ENCODE results near the gene KLHL21. TPM values are rescaled to one million over a fixed set of nuclear protein-coding genes. Genes with fewer than 3 reads are reported as not detected.

The KLHL21 gene
- total RNA-seq, 2 experiments from 2014 or later, result 39.0 to 42.0 TPM

DNA sequence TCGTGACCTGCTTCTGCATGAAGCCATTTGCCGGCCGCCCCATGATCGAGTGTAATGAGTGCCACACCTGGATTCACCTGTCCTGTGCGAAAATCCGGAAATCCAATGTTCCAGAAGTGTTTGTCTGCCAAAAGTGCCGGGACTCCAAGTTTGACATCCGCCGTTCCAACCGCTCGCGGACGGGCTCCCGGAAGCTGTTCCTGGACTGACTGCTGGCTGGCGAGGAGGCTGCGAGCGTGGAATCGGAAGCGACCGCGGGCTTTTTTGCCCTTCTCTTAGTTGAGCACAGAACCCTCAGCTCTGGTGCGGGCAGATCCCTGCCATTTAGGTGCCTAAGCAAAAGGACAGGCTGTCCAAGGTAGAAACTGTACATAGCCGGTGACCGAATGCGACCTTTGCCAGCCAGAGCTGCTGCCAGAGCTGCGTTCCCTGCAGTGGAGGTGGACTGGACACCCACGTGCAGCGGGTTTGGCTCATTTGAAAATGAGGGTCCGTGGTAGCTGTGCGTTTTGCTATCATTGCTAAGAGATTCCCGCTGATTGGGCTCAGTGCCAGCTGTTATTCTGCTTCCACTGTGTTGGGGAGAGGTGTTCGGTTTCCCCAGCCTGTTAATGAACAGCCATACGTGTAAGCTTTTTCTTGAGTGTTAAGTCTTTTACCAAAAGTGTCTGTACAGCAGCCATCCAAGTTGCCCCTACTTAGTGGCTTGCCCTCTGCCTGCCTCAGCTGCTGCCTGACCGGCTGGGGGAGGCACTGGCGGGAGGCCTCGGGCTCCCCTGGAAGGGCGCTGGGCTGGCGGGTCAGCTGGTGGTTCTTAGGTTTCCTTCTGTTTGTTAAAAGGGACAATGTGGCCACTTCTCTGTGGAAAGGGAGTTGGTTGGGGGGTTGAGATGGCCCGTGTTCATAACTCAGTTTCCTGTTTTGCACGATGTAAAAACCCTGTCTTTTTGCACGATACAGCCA lies 19.0 kb upstream of the KLHL21 start:
- POLR2A ChIA-PET, result no interaction called here
- Mint-ChIP-seq H3K27ac (no peak overlapping the region), H3K36me3 (peaks cover 18% of the 10 kb centered on the region), H3K27me3 (no peaks in the 10 kb centered on the region), H3K9me3 (no peaks in the 10 kb centered on the region), H3K4me3 (no peak overlapping the region), H3K4me1 (peaks cover 15% of the 10 kb centered on the region)
- ATAC-seq (ENCODE audit: low read depth), result no peak
- DNase-seq, result no peak

- Mint-ChIP-seq H3K4me3 (no peak overlapping the region), H3K27ac (no peak overlapping the region), H3K4me1 (peaks cover 9% of the 10 kb centered on the region), H3K27me3 (no peaks in the 10 kb centered on the region), H3K9me3 (no peaks in the 10 kb centered on the region), H3K36me3 (peaks cover 21% of the 10 kb centered on the region)
- POLR2A ChIA-PET, result no interaction called here
- no peak for DNase-seq
- no peak for ATAC-seq (ENCODE audit: low read depth)
These were observed 16.4 kb upstream of the KLHL21 start for GRCh38 chr1:6619045-6619444.

GRCh38 chr1:6614929-6615785 lies 12.5 kb upstream of the KLHL21 start:
- ATAC-seq (ENCODE audit: low read depth) (no peak), DNase-seq (peak; percentile 49)
- no peaks in the 10 kb centered on the region for H3K27me3 Mint-ChIP-seq
- POLR2A ChIA-PET, result interaction anchor here (1.0 to 1.1 kb wide), 3 partner anchors 12 to 35 kb away, joined by 3 to 4 read pairs (median 3); partner anchors contain the start of gene ZBTB48
- peaks cover 17% of the 10 kb centered on the region for H3K4me1 Mint-ChIP-seq
- H3K27ac Mint-ChIP-seq, result peak overlapping the region; percentile 60
- peaks cover 16% of the 10 kb centered on the region for H3K36me3 Mint-ChIP-seq
- peak overlapping the region; percentile 75 for H3K4me3 Mint-ChIP-seq
- H3K9me3 Mint-ChIP-seq, result no peaks in the 10 kb centered on the region

- POLR2A ChIA-PET, result interaction anchor here (0.9 to 3.2 kb wide), 3 partner anchors 11 to 60 kb away, joined by 4 to 38 read pairs (median 5); partner anchors contain the start of genes KLHL21, NOL9 and ZBTB48
- ATAC-seq (ENCODE audit: low read depth) (no peak), DNase-seq (peak; percentile 72)
- H3K27me3 Mint-ChIP-seq, result peaks cover 2% of the 10 kb centered on the region
- H3K36me3 Mint-ChIP-seq, result peaks cover 12% of the 10 kb centered on the region
- peaks cover 17% of the 10 kb centered on the region for H3K4me1 Mint-ChIP-seq
- H3K27ac Mint-ChIP-seq, result no peak overlapping the region
- H3K4me3 Mint-ChIP-seq, result peak overlapping the region; percentile 81
- H3K9me3 Mint-ChIP-seq, result no peaks in the 10 kb centered on the region
These were observed 11.6 kb upstream of the KLHL21 start for GRCh38 chr1:6614019-6614928.

DNA sequence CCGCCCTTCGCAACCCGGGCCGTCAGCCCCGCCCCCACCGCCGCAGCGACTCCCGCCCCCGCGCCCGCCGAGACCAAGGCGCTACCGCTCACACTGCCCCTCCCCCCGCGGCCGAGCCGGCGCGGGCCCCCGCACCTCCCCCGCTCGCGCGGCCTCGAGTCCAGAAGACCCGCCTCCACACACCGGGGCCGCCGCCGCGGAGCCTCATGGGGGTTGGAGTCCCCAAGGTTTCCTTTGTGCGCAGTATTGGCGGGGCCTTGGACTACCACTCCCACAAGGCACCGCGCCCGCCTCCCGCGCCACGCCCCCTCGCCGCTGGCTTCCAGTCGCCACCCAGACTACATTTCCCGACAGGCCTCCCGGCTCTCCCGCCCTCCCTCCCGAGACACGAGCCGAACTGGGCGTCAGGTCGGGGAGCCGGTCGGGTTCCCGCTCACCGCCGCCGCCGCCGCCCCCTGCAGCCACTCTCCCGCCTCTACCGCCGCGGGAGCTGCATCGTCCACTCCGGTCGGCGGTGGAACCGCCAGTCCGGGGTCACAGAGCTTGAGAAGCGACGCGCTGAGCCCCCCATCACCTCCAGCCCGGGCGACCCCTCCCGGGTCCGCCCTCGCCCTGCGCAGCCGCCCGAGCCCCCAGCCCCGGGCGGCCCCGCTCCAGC lies 10.8 kb upstream of the KLHL21 start, which contains the start of gene PHF13:
Gene PHF13, plus strand, starts transcription at position 371 of the 658 bp plus-strand sequence. CDS start 336 bp downstream, outside the sequence.
- peaks cover 17% of the 10 kb centered on the region for H3K4me1 Mint-ChIP-seq

DNA sequence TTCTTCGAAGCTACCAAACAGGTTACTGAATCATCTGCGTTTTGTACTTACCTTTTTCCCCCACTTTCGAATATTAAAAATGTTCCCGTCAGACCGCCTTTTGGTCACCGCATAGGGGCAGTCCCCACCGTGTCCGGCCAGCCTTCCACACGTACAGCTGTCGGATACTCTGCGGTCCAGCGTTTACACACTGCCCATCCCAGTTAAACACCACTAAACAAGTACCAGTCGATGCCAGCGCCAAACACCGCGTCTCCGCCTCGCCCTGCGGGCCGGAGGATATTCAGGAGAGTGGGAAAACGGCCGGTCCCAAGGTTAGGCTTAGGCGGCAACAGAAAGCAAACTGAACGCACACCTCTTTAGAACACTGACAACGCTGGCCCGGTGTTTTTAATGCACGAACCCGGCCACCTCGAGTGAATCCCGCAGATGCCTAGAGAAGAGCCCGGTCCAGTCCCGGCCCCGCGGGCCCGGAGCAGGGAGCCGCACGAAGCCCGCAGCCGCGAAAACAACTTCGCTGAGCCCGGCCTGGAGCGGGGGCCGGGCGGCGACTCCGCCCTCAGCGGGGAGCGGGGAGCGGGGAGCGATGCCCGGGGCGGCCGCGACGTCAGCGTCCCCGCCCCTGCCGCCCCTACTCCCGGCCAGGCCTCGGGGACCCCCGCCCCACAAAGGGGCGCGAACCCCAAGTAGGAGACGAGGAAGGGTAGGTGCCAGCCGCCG lies 10.1 kb upstream of the KLHL21 start:
- ATAC-seq (ENCODE audit: low read depth) (peak; percentile 35), DNase-seq (no peak)
- Mint-ChIP-seq H3K27me3 (peaks cover 5% of the 10 kb centered on the region), H3K4me1 (peaks cover 17% of the 10 kb centered on the region), H3K27ac (peak overlapping the region; percentile 84), H3K9me3 (no peaks in the 10 kb centered on the region), H3K4me3 (peak overlapping the region; percentile 93), H3K36me3 (peaks cover 9% of the 10 kb centered on the region)
- POLR2A ChIA-PET, result interaction anchor here (0.7 to 3.2 kb wide), 5 partner anchors 10 to 152 kb away, joined by 3 to 38 read pairs (median 4); partner anchors contain the start of genes KLHL21 and ZBTB48

More for the DNA sequence above, 10.8 kb upstream of the KLHL21 start, which contains the start of gene PHF13:
- peak; percentile 99 for DNase-seq
- POLR2A ChIA-PET, result interaction anchor here (0.9 to 3.2 kb wide), 3 partner anchors 11 to 59 kb away, joined by 4 to 38 read pairs (median 5); partner anchors contain the start of genes KLHL21, NOL9 and ZBTB48
- H3K4me3 Mint-ChIP-seq, result peak within 1 kb of the TSS; percentile 93
- ATAC-seq (ENCODE audit: low read depth), result peak; percentile 95
- H3K9me3 Mint-ChIP-seq, result no peaks in the 10 kb centered on the region
- peak within 1 kb of the TSS; percentile 84 for H3K27ac Mint-ChIP-seq
- peaks cover 2% of the 10 kb centered on the region for H3K27me3 Mint-ChIP-seq
- peaks cover 9% of the 10 kb centered on the region for H3K36me3 Mint-ChIP-seq

GRCh38 chr1:6603915-6604558 lies 1.4 kb upstream of the KLHL21 start:
- Mint-ChIP-seq H3K27me3 (peaks cover 5% of the 10 kb centered on the region), H3K27ac (peak overlapping the region; percentile 94), H3K9me3 (no peaks in the 10 kb centered on the region), H3K36me3 (no peaks in the 10 kb centered on the region), H3K4me3 (peak overlapping the region; percentile 83), H3K4me1 (peaks cover 22% of the 10 kb centered on the region)
- POLR2A ChIA-PET, result interaction anchor here (0.9 to 4.6 kb wide), 11 partner anchors 9 to 116 kb away, joined by 3 to 38 read pairs (median 4); partner anchors contain the start of genes NOL9, PHF13, TAS1R1 and THAP3
- no peak for ATAC-seq (ENCODE audit: low read depth)
- peak; percentile 61 for DNase-seq

DNA sequence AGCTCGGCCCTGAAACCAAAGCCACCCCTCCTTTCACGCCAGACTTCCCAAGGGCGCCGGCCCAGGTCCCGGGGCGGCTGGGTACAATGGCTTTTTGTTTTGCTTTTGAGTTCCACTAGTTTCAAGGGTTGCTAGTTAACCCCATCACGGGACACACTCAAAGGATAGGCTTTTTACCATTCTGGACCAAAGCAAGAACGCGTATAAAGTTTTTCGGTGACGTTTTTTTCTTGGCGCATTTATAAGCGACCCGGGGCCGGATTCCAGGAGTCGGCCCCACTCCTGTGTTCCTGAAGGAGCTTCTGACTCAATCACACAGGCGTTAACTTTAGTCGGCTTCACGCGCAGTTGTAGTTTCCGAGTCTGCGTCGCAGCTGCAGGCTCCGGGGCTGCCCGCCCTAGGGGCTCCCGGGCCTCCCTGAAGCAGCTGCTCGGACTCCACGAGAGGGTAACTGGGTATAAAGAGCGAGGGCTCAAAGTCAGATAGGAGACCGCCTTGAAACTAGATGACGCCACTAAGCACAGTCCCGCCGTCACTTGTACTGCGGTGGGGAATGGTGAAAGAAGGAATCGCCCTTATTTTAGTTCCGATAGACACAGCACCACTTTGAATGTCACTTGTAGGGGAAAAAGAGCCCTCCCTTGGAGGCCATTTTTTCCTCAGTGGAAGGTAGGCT lies 707 bp upstream of the KLHL21 start:
- no peaks in the 10 kb centered on the region for H3K9me3 Mint-ChIP-seq
- POLR2A ChIA-PET, result interaction anchor here (0.8 to 4.6 kb wide), 9 partner anchors 9 to 113 kb away, joined by 3 to 38 read pairs (median 4); partner anchors contain the start of genes NOL9, PHF13, TAS1R1 and ZBTB48
- peak overlapping the region; percentile 83 for H3K4me3 Mint-ChIP-seq
- peak overlapping the region; percentile 94 for H3K27ac Mint-ChIP-seq
- ATAC-seq (ENCODE audit: low read depth), result peak; percentile 34
- peak; percentile 73 for DNase-seq
- H3K4me1 Mint-ChIP-seq, result peaks cover 25% of the 10 kb centered on the region
- no peaks in the 10 kb centered on the region for H3K36me3 Mint-ChIP-seq
- peaks cover 5% of the 10 kb centered on the region for H3K27me3 Mint-ChIP-seq

- POLR2A ChIA-PET, result interaction anchor here (0.8 to 4.6 kb wide), 8 partner anchors 11 to 244 kb away, joined by 3 to 38 read pairs (median 4); partner anchors contain the start of genes CAMTA1, PHF13, PLEKHG5 and THAP3
- peak; percentile 70 for DNase-seq
These were observed 573 bp downstream of the KLHL21 start for GRCh38 chr1:6601923-6602668.

More at GRCh38 chr1:6601923-6602668, 573 bp downstream of the KLHL21 start:
- Mint-ChIP-seq H3K27me3 (no peaks in the 10 kb centered on the region), H3K4me1 (peaks cover 29% of the 10 kb centered on the region), H3K27ac (peak overlapping the region; percentile 90), H3K4me3 (peak overlapping the region; percentile 96), H3K36me3 (no peaks in the 10 kb centered on the region), H3K9me3 (no peaks in the 10 kb centered on the region)
- peak; percentile 49 for ATAC-seq (ENCODE audit: low read depth)
